K562 (cell line): ENCODE measurements around the gene C19orf18. TPM values are rescaled to one million over a fixed set of nuclear protein-coding genes. Genes with fewer than 3 reads are reported as not detected.

ENCODE experiments used
- ATAC-seq: fragments of 200-7000 bp; cut with Tn5 transposase; 3 replicates; pipeline ENCODE4 v1.9.1; 2020; ENCODE audit warnings: moderate library complexity
- BruUV-seq: library from RNA; stranded (reverse); fragments of 400-500 nt; replicated peaks from 2 replicates; lab custom pipeline; 2021; lab: Mats Ljungman, UMichigan
- CTCF ChIA-PET: fragments of 300-600 bp; formaldehyde crosslinking; extraction: SDS; loops from one replicate; lab custom pipeline; 2021; ENCODE audit warnings: low intra/inter-chr PET ratio; lab: Yijun Ruan, JAX
- POLR2A ChIA-PET: fragments of 300-600, 350-650 bp; sonication (Branson Sonifier 250); formaldehyde crosslinking; extraction: SDS; loops from one replicate; lab custom pipeline; 2021; ENCODE audit warnings: antibody characterized with exemption, inconsistent platforms; lab: Yijun Ruan, JAX
- DNase-seq, 4 experiments: peaks; one replicate each; pipeline versions ENCODE4 v3.0.0 to v3.0.0-alpha.2; 2011 to 2018; ENCODE audit warnings: low spot score in 3 of 4, mixed read lengths in 3 of 4; ENCODE audit errors: extremely low read depth in 1 of 4
- FAIRE-seq: peaks from 2 replicates; lab custom pipeline; 2011; peaks lifted over from hg19 to GRCh38; lab: Jason Lieb, UNC
- H2AFZ ChIP-seq: 2 replicates; pipeline ENCODE4 v1.6.0; 2011; ENCODE audit warnings: low read depth, low read length, control low read depth, inconsistent platforms
- H3K27ac ChIP-seq: fragments of 200-600 bp; 3 replicates; pipeline ENCODE4 v1.8.0; 2011; ENCODE audit warnings: low read depth, mild to moderate bottlenecking, control low read depth, inconsistent platforms, low read length, moderate library complexity, mixed read lengths; ENCODE audit errors: extremely low read depth
- H3K27me3 ChIP-seq, 2 experiments: fragments of 300-600 bp in 1 of 2; 2 replicates in 1 of 2; 3 replicates in 1 of 2; pipeline versions ENCODE4 v1.6.0 to v1.8.0; 2011; ENCODE audit warnings: inconsistent platforms in 2 of 2, low read length in 2 of 2, mild to moderate bottlenecking in 1 of 2, mixed read lengths in 1 of 2, moderate library complexity in 1 of 2; ENCODE audit not compliant: control insufficient read depth in 2 of 2, insufficient read depth in 2 of 2
- H3K36me3 ChIP-seq: fragments of 300-600 bp; 3 replicates; pipeline ENCODE4 v1.8.0; 2011; ENCODE audit warnings: mild to moderate bottlenecking, low read length, inconsistent platforms; ENCODE audit not compliant: control insufficient read depth, insufficient read depth
- H3K4me1 ChIP-seq, 2 experiments: fragments of 200-600 bp in 1 of 2; replicated peaks in 1 of 2; 2 replicates in 1 of 2; 3 replicates in 1 of 2; pipeline versions ENCODE4 v1.5.1 to v1.8.0; 2011; ENCODE audit warnings: inconsistent platforms in 2 of 2, low read length in 2 of 2, mild to moderate bottlenecking in 1 of 2, mixed read lengths in 1 of 2, moderate library complexity in 1 of 2; ENCODE audit not compliant: control insufficient read depth in 2 of 2, insufficient read depth in 2 of 2
- H3K4me2 ChIP-seq: 2 replicates; pipeline ENCODE4 v1.6.1; 2011; ENCODE audit warnings: low read length, control low read depth, inconsistent platforms, mixed read lengths; ENCODE audit not compliant: insufficient read depth
- H3K4me3 ChIP-seq: fragments of 200-600 bp; sonication (generic), shearing (Covaris generic); 2 replicates; pipeline ENCODE4 v1.5.1; 2016; ENCODE audit warnings: control low read depth, inconsistent platforms
- H3K79me2 ChIP-seq: fragments of 200-600 bp; 3 replicates; pipeline ENCODE4 v1.8.0; 2011; ENCODE audit warnings: low read length, inconsistent platforms; ENCODE audit not compliant: control insufficient read depth, insufficient read depth
- H3K9ac ChIP-seq, 2 experiments: 2 replicates each; pipeline versions ENCODE4 v1.6.0 to v1.6.1; 2011; ENCODE audit warnings: low read depth in 2 of 2, low read length in 2 of 2, control low read depth in 1 of 2, inconsistent platforms in 1 of 2, mild to moderate bottlenecking in 1 of 2, mixed read lengths in 1 of 2; ENCODE audit not compliant: insufficient read depth in 1 of 2
- H3K9me1 ChIP-seq: one replicate; pipeline ENCODE4 v1.6.0; 2011; ENCODE audit warnings: inconsistent platforms, mild to moderate bottlenecking, low read length, moderate library complexity; ENCODE audit not compliant: control insufficient read depth, insufficient read depth
- H3K9me3 ChIP-seq: replicated peaks from 2 replicates; pipeline ENCODE4 v1.5.1; 2011; ENCODE audit warnings: low read depth, low read length, inconsistent platforms; ENCODE audit not compliant: control insufficient read depth, insufficient read depth
- H4K20me1 ChIP-seq: replicated peaks from 2 replicates; pipeline ENCODE4 v1.6.1; 2011; ENCODE audit warnings: low read length, inconsistent platforms, mixed read lengths; ENCODE audit not compliant: control insufficient read depth, insufficient read depth
- CEBPZ ChIP-seq: fragments of 150-350 bp; IDR thresholded peaks from 2 replicates; pipeline ENCODE4 v1.6.1; 2014; ENCODE audit warnings: low read depth, mild to moderate bottlenecking, low read length, borderline replicate concordance
- MEIS2 ChIP-seq: fragments of 450-650 bp; IDR thresholded peaks from 2 replicates; pipeline ENCODE4 v1.6.1; 2014; ENCODE audit warnings: mild to moderate bottlenecking; ENCODE audit not compliant: partially characterized antibody
- MXD1 ChIP-seq: fragments of 250-450 bp; sonication (Bioruptor Pico); IDR thresholded peaks from 2 replicates; pipeline ENCODE4 v1.8.0; 2021; ENCODE audit warnings: borderline replicate concordance, mild to moderate bottlenecking, moderate library complexity; ENCODE audit not compliant: poor library complexity, severe bottlenecking
- TCF15 ChIP-seq: fragments of 250-450 bp; sonication (Bioruptor Pico); IDR thresholded peaks from 2 replicates; pipeline ENCODE4 v1.8.0; 2022; ENCODE audit warnings: moderate library complexity, mild to moderate bottlenecking, inconsistent platforms
- ZBTB33 ChIP-seq: sonication (generic); formaldehyde crosslinking; IDR thresholded peaks from 2 replicates; pipeline ENCODE4 v1.8.1; 2023; ENCODE audit warnings: mild to moderate bottlenecking, missing genetic modification reagents
- ZHX1 ChIP-seq: fragments of 150-350 bp; conservative IDR thresholded peaks from 2 replicates; pipeline ENCODE4 v1.6.1; 2014; ENCODE audit warnings: low read length
- ZNF143 ChIP-seq: sonication (generic); formaldehyde crosslinking; IDR thresholded peaks from 2 replicates; pipeline ENCODE4 v1.9.0; 2022; ENCODE audit warnings: mild to moderate bottlenecking, missing genetic modification reagents
- ZNF347 ChIP-seq: fragments of 450-650 bp; formaldehyde crosslinking; IDR thresholded peaks from 2 replicates; pipeline ENCODE4 v1.4.0; 2020; ENCODE audit warnings: low read depth, mild to moderate bottlenecking, moderate library complexity
- ZNF512 ChIP-seq: IDR thresholded peaks from 2 replicates; pipeline ENCODE4 v1.6.1; 2016; ENCODE audit warnings: missing genetic modification characterization, missing compliant biosample characterization
- ZNF830 ChIP-seq: fragments of 250-450 bp; sonication (Bioruptor Pico); IDR thresholded peaks from 2 replicates; pipeline ENCODE4 v1.5.0; 2021; ENCODE audit warnings: mild to moderate bottlenecking
- WGBS: fragments of 100-300 bp; shearing (Covaris generic); methylation state at CpG from one replicate; pipeline ENCODE4 v1.1.6; 2016; ENCODE audit warnings: low coverage, mixed read lengths; ENCODE audit not compliant: insufficient coverage; ENCODE audit errors: missing lambda C conversion rate; 5-methylcytosine and 5-hydroxymethylcytosine counted together
- in situ Hi-C: fragments of 300-500 bp; cut with MboI; formaldehyde crosslinking; loops from 4 replicates; pipeline ENCODE4 v1.15.0; 2018; ENCODE audit warnings: inconsistent platforms, mixed read lengths
- intact Hi-C: fragments of 100-400 bp; cut with micrococcal nuclease; formaldehyde crosslinking; loops from 2 replicates; pipeline ENCODE4 v1.14.2; 2022
- polyA plus RNA-seq, 8 experiments: library from polyadenylated mRNA; depleted of rRNA in 4 of 8; stranded (reverse) in 5 of 8; unstranded in 3 of 8; fragments of >200 nt; fragmentation: Nextera tagmentation in 2 of 8; fragmentation: Illumina TruSeq in 1 of 8; extraction: Ambion mirVana in 2 of 8; extraction: Trizol in 1 of 8; gene quantifications; 2 replicates each; pipeline versions ENCODE4 v1.2.1 to v1.2.3, GENCODE V29; 2011 to 2014; ENCODE audit warnings: inconsistent platforms in 1 of 8, missing spikeins in 1 of 8
- total RNA-seq, 7 experiments: library from RNA; depleted of rRNA in 6 of 7; stranded (reverse); fragments of >200 nt in 6 of 7; fragmentation: Illumina TruSeq in 2 of 7; extraction: Trizol in 2 of 7; gene quantifications; 2 replicates each; pipeline versions ENCODE4 v1.2.1 to v1.2.3, GENCODE V29; 2011 to 2021; ENCODE audit warnings: low replicate concordance in 1 of 7

The C19orf18 gene
- total and polyA plus RNA-seq, 9 of the 15 experiments (the other 6 are each of a cell fraction or from before 2014, with no cell fraction given), result not detected

GRCh38 chr19:57949702-57950101, 24.6 kb downstream of the C19orf18 start:
- no peaks in the 10 kb centered on the region for H3K9me1 ChIP-seq
- no peak overlapping the region for H3K9ac ChIP-seq
- in situ Hi-C loops, result no loop called here
- BruUV-seq, result no TSS peak
- POLR2A ChIA-PET, result interaction anchor here (0.8 kb wide), 1 partner anchor 930 kb away, joined by 3 read pairs; no protein-coding TSS in a partner anchor
- H3K4me1 ChIP-seq, result no peaks in the 10 kb centered on the region
- under 1% methylated on average over 12 of the region's 12 CpGs for WGBS
- H3K36me3 ChIP-seq, result no peaks in the 10 kb centered on the region
- TF ChIP-seq ZNF830 (CRISPR knock-in tag), result no peak
- TF ChIP-seq TCF15 (CRISPR knock-in tag), result no peak
- TF ChIP-seq ZNF347 (CRISPR knock-in tag), result no peak
- TF ChIP-seq ZHX1, result no peak
- no peak for TF ChIP-seq MXD1 (CRISPR knock-in tag)
- TF ChIP-seq MEIS2, result no peak
- TF ChIP-seq CEBPZ, result no peak
- no peak for TF ChIP-seq ZNF143
- TF ChIP-seq ZBTB33 (CRISPR knock-in tag), result no peak
- TF ChIP-seq ZNF512 (tag), result no peak
- H3K27ac ChIP-seq, result no peak overlapping the region
- no peak for DNase-seq
- FAIRE-seq, result no peak
- no peaks in the 10 kb centered on the region for H4K20me1 ChIP-seq
- ATAC-seq, result no peak
- intact Hi-C loops, result no loop called here
- H3K27me3 ChIP-seq, result no peaks in the 10 kb centered on the region
- CTCF ChIA-PET, result no interaction called here
- H3K9me3 ChIP-seq, result no peaks in the 10 kb centered on the region; the same call in 1 of the 2 replicates
- H3K79me2 ChIP-seq, result no peaks in the 10 kb centered on the region
- H3K4me2 ChIP-seq, result no peak overlapping the region
- H2AFZ ChIP-seq, result no peak overlapping the region
- no peak overlapping the region for H3K4me3 ChIP-seq
